CD4-positive, alpha-beta T cell (primary cell): ENCODE measurements around the gene CALHM4. TPM values are rescaled to one million over a fixed set of nuclear protein-coding genes. Genes with fewer than 3 reads are reported as not detected.

ENCODE experiments used
- ATAC-seq: fragments of 200-7000 bp; cut with Tn5 transposase; one replicate; pipeline ENCODE4 v1.10.0; 2022; ENCODE audit warnings: mild to moderate bottlenecking; ENCODE audit not compliant: poor library complexity
- CTCF ChIA-PET: fragments of 350-600 bp; sonication (Branson Sonifier 250); formaldehyde crosslinking; loops from one replicate; lab custom pipeline; 2021; ENCODE audit warnings: antibody characterized with exemption, inconsistent platforms; lab: Charles Lee
- POLR2A ChIA-PET: fragments of 350-600 bp; sonication (Branson Sonifier 250); formaldehyde crosslinking; loops from one replicate; lab custom pipeline; 2021; ENCODE audit warnings: antibody characterized with exemption, inconsistent platforms; lab: Charles Lee
- DNase-seq, 14 experiments: peaks; one replicate each; pipeline ENCODE4 v3.0.0-alpha.2; 2013 to 2020; ENCODE audit warnings: mixed read lengths in 2 of 14
- H3K27ac ChIP-seq, 2 donors: one replicate each; pipeline versions ENCODE4 v1.5.1 to v1.7.0; 2013; ENCODE audit warnings: low read length in 2 of 2, low read depth in 1 of 2, mild to moderate bottlenecking in 1 of 2
- H3K27me3 ChIP-seq, 2 experiments: 1 replicate in 1 of 2; 2 replicates in 1 of 2; pipeline versions ENCODE4 v1.6.1 to v1.7.0; 2013; ENCODE audit warnings: low read length in 2 of 2, control low read depth in 1 of 2, mild to moderate bottlenecking in 1 of 2, moderate library complexity in 1 of 2; ENCODE audit not compliant: insufficient read depth in 2 of 2, control insufficient read depth in 1 of 2
- H3K36me3 ChIP-seq: one replicate; pipeline ENCODE4 v1.6.1; 2013; ENCODE audit warnings: low read length, control low read depth; ENCODE audit not compliant: insufficient read depth
- H3K4me1 ChIP-seq: one replicate; pipeline ENCODE4 v1.6.1; 2013; ENCODE audit warnings: low read length, control low read depth; ENCODE audit not compliant: insufficient read depth
- H3K4me3 ChIP-seq: one replicate; pipeline ENCODE4 v1.5.1; 2013; ENCODE audit warnings: mild to moderate bottlenecking, low read length, moderate library complexity
- H3K9me3 ChIP-seq, 2 experiments: 1 replicate in 1 of 2; 2 replicates in 1 of 2; pipeline versions ENCODE4 v1.6.1 to v1.7.0; 2013; ENCODE audit warnings: low read length in 2 of 2, mild to moderate bottlenecking in 2 of 2, control low read depth in 1 of 2, moderate library complexity in 1 of 2; ENCODE audit not compliant: control insufficient read depth in 1 of 2, insufficient read depth in 1 of 2
- H3K27ac Mint-ChIP-seq: one replicate; pipeline ENCODE4 v1.8.0; 2020; ENCODE audit warnings: mixed read lengths
- H3K27me3 Mint-ChIP-seq: one replicate; pipeline ENCODE4 v1.8.0; 2021; ENCODE audit warnings: mixed read lengths
- H3K36me3 Mint-ChIP-seq: one replicate; pipeline ENCODE4 v1.8.0; 2021; ENCODE audit warnings: low read depth, mixed read lengths
- H3K4me1 Mint-ChIP-seq: one replicate; pipeline ENCODE4 v1.8.0; 2021; ENCODE audit warnings: low read depth, mixed read lengths
- H3K4me3 Mint-ChIP-seq: one replicate; pipeline ENCODE4 v1.8.0; 2020; ENCODE audit warnings: mild to moderate bottlenecking, mixed read lengths
- H3K9me3 Mint-ChIP-seq: one replicate; pipeline ENCODE4 v1.8.0; 2020; ENCODE audit warnings: mixed read lengths
- CTCF ChIP-seq: fragments of 200-600 bp; IDR thresholded peaks from one replicate; pipeline ENCODE4 v1.8.0; 2022; ENCODE audit warnings: antibody characterized with exemption, mild to moderate bottlenecking
- intact Hi-C, 2 experiments: fragments of 100-400 bp; cut with DNase I in 1 of 2; cut with micrococcal nuclease in 1 of 2; formaldehyde crosslinking; loops; one replicate each; pipeline versions ENCODE4 v1.15.1 to v1.9.0; 2023 to 2025; cut with DNase I, micrococcal nuclease
- polyA plus RNA-seq, 2 donors: library from polyadenylated mRNA; unstranded; fragments of 120-200 nt; gene quantifications; one replicate each; pipeline ENCODE4 v1.2.1, GENCODE V29; 2013
- total RNA-seq, 174 experiments: library from RNA in 2 of 174; stranded (reverse) in 2 of 174; gene quantifications; one replicate each; pipeline ENCODE4 v1.2.3 and lab custom pipeline; 2021 to 2026

The CALHM4 gene
- total RNA-seq (not detected), total RNA-seq (lab: John Stamatoyannopoulos, UW) (0 to 0.10 (median 0) reads per million in 172 experiments)
- polyA plus RNA-seq (2013, experiment 1 of 2): not detected
- polyA plus RNA-seq (2013, experiment 2 of 2): not detected

GRCh38 chr6:116553451-116553850 is at the start of gene CALHM4:
TSS of gene CALHM4 (plus strand) at chr6:116553751. CDS start at chr6:116553794, 43 bp downstream.
- Histone ChIP-seq H3K4me1 (no peaks in the 10 kb centered on the region), H3K27me3 (peaks cover 3 to 11% of the 10 kb centered on the region in 2 experiments), H3K36me3 (no peaks in the 10 kb centered on the region), H3K9me3 (no peaks in the 10 kb centered on the region), H3K27ac (no peak within 1 kb of the TSS), H3K4me3 (no peak within 1 kb of the TSS)
- ChIA-PET CTCF (no interaction called here), POLR2A (interaction anchor here (0.6 kb wide), 1 partner anchor 127 kb away, joined by 4 read pairs; the partner anchor contains the start of gene KPNA5)
- no peak within 1 kb of the TSS for H3K27ac Mint-ChIP-seq
- intact Hi-C loops: no loop called here
- no peaks in the 10 kb centered on the region for H3K9me3 Mint-ChIP-seq
- no peaks in the 10 kb centered on the region for H3K36me3 Mint-ChIP-seq
- peaks cover 31% of the 10 kb centered on the region for H3K27me3 Mint-ChIP-seq
- no peaks in the 10 kb centered on the region for H3K4me1 Mint-ChIP-seq
- TF ChIP-seq CTCF: no peak
- DNase-seq: no peak
- no peak within 1 kb of the TSS for H3K4me3 Mint-ChIP-seq
- ATAC-seq: no peak

- POLR2A ChIA-PET: no interaction called here
- intact Hi-C loops: no loop called here
- H3K27ac Mint-ChIP-seq: no peak overlapping the region
- H3K4me1 Mint-ChIP-seq: no peaks in the 10 kb centered on the region
- no peak for TF ChIP-seq CTCF
- H3K4me3 Mint-ChIP-seq: no peak overlapping the region
- H3K27me3 Mint-ChIP-seq: peaks cover 22% of the 10 kb centered on the region
- peaks cover 0 to 3% of the 10 kb centered on the region in 2 experiments for H3K9me3 ChIP-seq
- no peak overlapping the region for H3K4me3 ChIP-seq
- no peaks in the 10 kb centered on the region for H3K36me3 ChIP-seq
- no peak overlapping the region for H3K27ac ChIP-seq
- ATAC-seq: no peak
- CTCF ChIA-PET: interaction anchor here (1.0 kb wide), 1 partner anchor 53 kb away, joined by 3 read pairs; no protein-coding TSS in a partner anchor
- no peaks in the 10 kb centered on the region for H3K36me3 Mint-ChIP-seq
- DNase-seq: no peak
- H3K27me3 ChIP-seq: no peaks in the 10 kb centered on the region
- no peaks in the 10 kb centered on the region for H3K4me1 ChIP-seq
- peaks cover 8% of the 10 kb centered on the region for H3K9me3 Mint-ChIP-seq
Measured at GRCh38 chr6:116507324-116507723, 46.2 kb upstream of the CALHM4 start.

- H3K27me3 ChIP-seq: no peaks in the 10 kb centered on the region
- H3K9me3 ChIP-seq: peaks cover 0 to 3% of the 10 kb centered on the region in 2 experiments
- no peaks in the 10 kb centered on the region for H3K4me1 ChIP-seq
- no peaks in the 10 kb centered on the region for H3K36me3 ChIP-seq
- H3K27me3 Mint-ChIP-seq: peaks cover 9% of the 10 kb centered on the region
- no peak overlapping the region for H3K27ac Mint-ChIP-seq
- ChIA-PET POLR2A (no interaction called here), CTCF (no interaction called here)
- DNase-seq (no peak), ATAC-seq (no peak)
- no peaks in the 10 kb centered on the region for H3K36me3 Mint-ChIP-seq
- H3K4me3 Mint-ChIP-seq: no peak overlapping the region
- no peak for TF ChIP-seq CTCF
- peaks cover 8% of the 10 kb centered on the region for H3K9me3 Mint-ChIP-seq
- H3K4me1 Mint-ChIP-seq: no peaks in the 10 kb centered on the region
- intact Hi-C loops: no loop called here
- H3K27ac ChIP-seq: no peak overlapping the region
- no peak overlapping the region for H3K4me3 ChIP-seq
Measured at GRCh38 chr6:116508527-116508926, 45.0 kb upstream of the CALHM4 start.
